Stimulated activated CD4-positive, alpha-beta T cell treated with anti-CD3 and anti-CD28 coated beads, Interleukin-15, amount 100 ng/mL, for 24 hours (primary cell): ENCODE data around the gene PLA2G15.

ENCODE experiments used
- DNase-seq: peaks from one replicate; pipeline ENCODE4 v3.0.0-alpha.2; 2020

Gene PLA2G15

GRCh38 chr16:68299571-68300453 is 54.6 kb downstream of the PLA2G15 start:
- DNase-seq: no peak

GRCh38 chr16:68300734-68301459 is 55.7 kb downstream of the PLA2G15 start:
- no peak for DNase-seq

DNA sequence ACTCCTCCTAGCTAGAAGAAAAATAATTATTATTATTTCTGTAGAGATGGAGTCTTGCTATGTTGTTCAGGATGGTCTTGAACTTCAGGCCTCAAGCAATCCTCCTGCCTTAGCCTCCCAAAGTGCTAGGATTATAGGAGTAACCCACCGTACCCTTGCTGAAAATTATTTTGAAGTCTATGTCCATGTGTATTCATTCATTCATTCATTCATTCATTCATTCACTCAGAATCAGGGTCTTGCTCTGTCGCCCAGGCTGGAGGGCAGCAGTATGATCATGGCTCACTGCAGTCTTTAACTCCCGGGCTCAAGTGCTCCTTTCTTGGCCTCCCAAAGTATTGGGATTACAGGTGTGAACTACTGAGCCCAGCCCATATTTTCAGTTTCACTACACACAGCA is 61.5 kb downstream of the PLA2G15 start:
- DNase-seq: no peak

DNA sequence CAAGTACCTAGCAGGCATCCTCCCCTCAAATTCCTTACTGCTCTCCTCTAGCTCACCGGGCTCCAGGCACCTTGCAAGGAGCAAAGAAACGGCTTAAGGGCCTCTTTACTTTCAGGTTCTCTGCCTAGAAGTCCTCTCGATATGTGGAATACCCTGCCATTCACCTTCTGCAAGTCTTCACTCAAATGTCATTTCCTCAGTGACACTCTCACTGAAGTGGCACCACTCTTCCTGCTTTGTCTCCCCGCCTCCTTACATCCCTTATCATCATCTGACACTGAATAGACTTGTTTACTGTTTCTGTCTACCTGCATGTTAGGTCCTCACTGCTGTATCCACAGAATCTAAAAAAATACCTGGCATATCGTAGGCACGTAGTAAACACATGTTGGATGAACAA is 64.6 kb downstream of the PLA2G15 start:
- DNase-seq: no peak

GRCh38 chr16:68310437-68310773 is 65.2 kb downstream of the PLA2G15 start:
- DNase-seq: no peak
